Spleen (tissue), 7 donors: Measurements from ENCODE around the gene TSPAN3.

Experiments
- CTCF ChIP-seq, 11 experiments: fragments of 200-600 bp in 7 of 11; fragments of 450-650 bp in 4 of 11; sonication (generic) in 4 of 11; IDR thresholded peaks in 8 of 11; conservative IDR thresholded peaks in 3 of 11; 1 replicate in 7 of 11; 2 replicates in 4 of 11; pipeline versions ENCODE4 v1.4.0 to v1.8.0; 2016 to 2021; ENCODE audit warnings: antibody characterized with exemption in 11 of 11, inconsistent platforms in 4 of 11, mild to moderate bottlenecking in 1 of 11
- POLR2AphosphoS5 ChIP-seq, 3 donors: sonication (generic); formaldehyde crosslinking; IDR thresholded peaks; one replicate each; pipeline ENCODE4 v1.5.1; 2017; ENCODE audit warnings: antibody characterized with exemption in 3 of 3
- donor health status: DM: no; HTN: no; CAD: no; lungs with moderate emphysema.
- donor health status: DM: no; HTN: no; CAD: no.
- donor health status: DM: no; HTN: no; CAD: no.

- TF ChIP-seq CTCF (IDR thresholded peaks at IDR 0.05 in 8 of 11, conservative IDR thresholded peaks at IDR 0.05 in 3 of 11) (peak in 1 of 11 experiments; percentile 10), POLR2AphosphoS5 (IDR thresholded peaks at IDR 0.05) (peak; percentile 71 to 85 (median 81))
These were observed 66.7 kb downstream of the TSPAN3 start for GRCh38 chr15:77004189-77004588.
